DOHH2 (cell line): ENCODE data around the gene EPHB1.

Experiments used
- H3F3A ChIP-seq: fragments of 200-600 bp; sonication (generic), shearing (Covaris generic); 2 replicates; pipeline ENCODE4 v1.6.0; 2016; ENCODE audit warnings: antibody characterized with exemption, mild to moderate bottlenecking; ENCODE audit not compliant: control insufficient read depth, insufficient read depth
- H3K27ac ChIP-seq: fragments of 200-600 bp; sonication (generic); 2 replicates; pipeline ENCODE4 v1.5.1; 2014; ENCODE audit warnings: low read depth, mild to moderate bottlenecking, low read length, moderate library complexity
- H3K27me3 ChIP-seq: fragments of 200-600 bp; sonication (generic); 2 replicates; pipeline ENCODE4 v1.6.1; 2014; ENCODE audit warnings: mild to moderate bottlenecking, low read length, mixed read lengths; ENCODE audit not compliant: control insufficient read depth
- H3K36me3 ChIP-seq: fragments of 200-600 bp; sonication (generic); 2 replicates; pipeline ENCODE4 v1.6.1; 2014; ENCODE audit warnings: mild to moderate bottlenecking, low read length, moderate library complexity, mixed read lengths; ENCODE audit not compliant: control insufficient read depth
- H3K4me1 ChIP-seq: fragments of 200-600 bp; sonication (generic); 2 replicates; pipeline ENCODE4 v1.6.1; 2014; ENCODE audit warnings: mild to moderate bottlenecking, low read length, mixed read lengths; ENCODE audit not compliant: control insufficient read depth
- H3K4me2 ChIP-seq: fragments of 200-600 bp; sonication (generic); 2 replicates; pipeline ENCODE4 v1.6.0; 2014; ENCODE audit warnings: mild to moderate bottlenecking, low read length, moderate library complexity
- H3K4me3 ChIP-seq: fragments of 200-600 bp; sonication (generic); 2 replicates; pipeline ENCODE4 v1.5.1; 2014; ENCODE audit warnings: mild to moderate bottlenecking, low read length, mixed read lengths
- H3K79me2 ChIP-seq: fragments of 200-600 bp; sonication (generic); 2 replicates; pipeline ENCODE4 v1.6.1; 2014; ENCODE audit warnings: mild to moderate bottlenecking, low read length, mixed read lengths; ENCODE audit not compliant: control insufficient read depth
- H3K9me2 ChIP-seq: fragments of 200-600 bp; sonication (generic); replicated peaks from 2 replicates; pipeline ENCODE4 v1.6.1; 2014; ENCODE audit warnings: mild to moderate bottlenecking, low read length, mixed read lengths; ENCODE audit not compliant: control insufficient read depth
- H3K9me3 ChIP-seq: fragments of 200-600 bp; sonication (generic); 2 replicates; pipeline ENCODE4 v1.6.1; 2014; ENCODE audit warnings: antibody characterized with exemption, low read length, mixed read lengths; ENCODE audit not compliant: control insufficient read depth, insufficient read depth
- H4K20me1 ChIP-seq: fragments of 200-600 bp; sonication (generic); 2 replicates; pipeline ENCODE4 v1.6.0; 2014; ENCODE audit warnings: low read depth, mild to moderate bottlenecking, antibody characterized with exemption, low read length, moderate library complexity; ENCODE audit not compliant: control insufficient read depth, insufficient read depth
- CTCF ChIP-seq: fragments of 200-600 bp; sonication (generic); IDR thresholded peaks from one replicate; pipeline ENCODE4 v1.5.1; 2014; ENCODE audit warnings: antibody characterized with exemption, mild to moderate bottlenecking, low read depth, low read length; ENCODE audit not compliant: poor library complexity, severe bottlenecking
- EZH2phosphoT487 ChIP-seq: fragments of 200-600 bp; sonication (generic); IDR thresholded peaks from 2 replicates; pipeline ENCODE4 v1.6.1; 2017; ENCODE audit warnings: borderline replicate concordance, mild to moderate bottlenecking, antibody characterized with exemption, low read length, moderate library complexity, mixed read lengths

Gene EPHB1

DNA sequence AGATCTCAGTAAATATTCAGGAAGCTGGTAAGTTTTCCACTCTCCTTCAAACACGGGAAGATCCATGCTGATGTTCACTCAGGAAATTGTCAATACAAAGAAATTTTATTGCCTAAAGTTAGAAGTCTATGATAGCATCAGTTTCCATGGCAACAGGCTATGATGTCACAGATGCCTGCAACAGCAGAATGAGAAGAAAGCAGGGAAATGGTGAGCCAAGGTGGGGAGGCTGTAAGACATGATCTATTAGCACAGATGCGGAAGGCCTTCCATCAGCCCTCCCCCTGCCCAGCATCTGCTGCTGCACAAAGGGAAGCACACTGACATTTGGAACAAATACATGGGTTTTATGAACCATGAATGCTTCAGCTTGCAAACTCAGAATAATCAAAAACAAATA, 28.6 kb downstream of the EPHB1 start:
- Histone ChIP-seq H3K27me3 (peaks cover 20% of the 10 kb centered on the region), H3K4me1 (no peaks in the 10 kb centered on the region), H3K79me2 (no peaks in the 10 kb centered on the region), H3K4me2 (no peak overlapping the region), H4K20me1 (no peaks in the 10 kb centered on the region), H3K9me3 (no peaks in the 10 kb centered on the region), H3K9me2 (no peaks in the 10 kb centered on the region), H3K4me3 (no peak overlapping the region), H3K27ac (no peak overlapping the region), H3K36me3 (no peaks in the 10 kb centered on the region), H3F3A (no peaks in the 10 kb centered on the region)
- no peak for TF ChIP-seq EZH2phosphoT487
- TF ChIP-seq CTCF = no peak

DNA sequence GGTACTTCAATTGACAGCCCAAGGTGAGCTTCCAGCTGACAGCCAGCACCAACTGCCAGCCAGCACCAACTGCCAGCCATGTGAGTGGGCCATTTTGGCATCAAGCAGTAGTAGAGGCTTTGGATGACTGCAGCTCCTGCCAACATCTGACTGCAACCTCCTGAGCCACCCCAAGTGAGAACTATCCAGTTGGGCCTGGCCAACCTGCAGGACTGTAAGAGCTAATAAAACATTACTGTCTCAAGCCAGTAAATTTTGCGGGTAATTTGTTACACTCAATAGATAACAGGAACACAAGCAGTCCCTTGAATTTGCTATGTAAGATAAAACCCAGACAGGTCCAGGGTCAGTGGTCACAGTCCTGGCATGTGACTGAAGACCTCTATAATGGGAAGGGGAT, 29.7 kb downstream of the EPHB1 start:
- no peak overlapping the region for H3K4me2 ChIP-seq
- no peaks in the 10 kb centered on the region for H3K36me3 ChIP-seq
- no peak overlapping the region for H3K4me3 ChIP-seq
- no peaks in the 10 kb centered on the region for H3K9me3 ChIP-seq
- no peaks in the 10 kb centered on the region for H4K20me1 ChIP-seq
- H3K79me2 ChIP-seq = no peaks in the 10 kb centered on the region
- no peaks in the 10 kb centered on the region for H3K9me2 ChIP-seq
- H3K27ac ChIP-seq = no peak overlapping the region
- TF ChIP-seq CTCF (no peak), EZH2phosphoT487 (no peak)
- H3F3A ChIP-seq = no peaks in the 10 kb centered on the region
- peaks cover 20% of the 10 kb centered on the region for H3K27me3 ChIP-seq
- H3K4me1 ChIP-seq = no peaks in the 10 kb centered on the region

DNA sequence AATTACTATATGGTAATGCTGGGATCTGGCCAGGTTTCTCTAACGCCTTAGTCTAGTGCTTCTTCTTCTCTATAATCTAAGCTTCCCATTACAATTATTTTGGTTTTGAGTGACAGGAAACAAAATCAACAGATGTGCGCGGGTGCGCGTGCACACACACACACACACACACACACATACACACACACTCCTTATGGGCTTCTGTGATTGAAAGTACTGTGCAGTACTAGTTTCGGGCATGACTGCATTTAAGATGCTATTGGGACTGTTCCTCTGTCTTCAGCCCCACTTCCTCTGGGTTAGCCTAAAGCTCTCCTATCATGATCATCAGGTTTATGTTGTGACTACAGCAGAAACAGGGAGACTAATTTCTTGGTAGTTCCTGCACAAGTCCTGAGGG, 32.2 kb downstream of the EPHB1 start:
- no peak overlapping the region for H3K4me2 ChIP-seq
- no peak overlapping the region for H3K27ac ChIP-seq
- H3K9me3 ChIP-seq = no peaks in the 10 kb centered on the region
- H3F3A ChIP-seq = no peaks in the 10 kb centered on the region
- H4K20me1 ChIP-seq = no peaks in the 10 kb centered on the region
- no peaks in the 10 kb centered on the region for H3K9me2 ChIP-seq
- no peaks in the 10 kb centered on the region for H3K4me1 ChIP-seq
- peaks cover 20% of the 10 kb centered on the region for H3K27me3 ChIP-seq
- TF ChIP-seq EZH2phosphoT487 (no peak), CTCF (no peak)
- no peaks in the 10 kb centered on the region for H3K79me2 ChIP-seq
- no peaks in the 10 kb centered on the region for H3K36me3 ChIP-seq
- no peak overlapping the region for H3K4me3 ChIP-seq

DNA sequence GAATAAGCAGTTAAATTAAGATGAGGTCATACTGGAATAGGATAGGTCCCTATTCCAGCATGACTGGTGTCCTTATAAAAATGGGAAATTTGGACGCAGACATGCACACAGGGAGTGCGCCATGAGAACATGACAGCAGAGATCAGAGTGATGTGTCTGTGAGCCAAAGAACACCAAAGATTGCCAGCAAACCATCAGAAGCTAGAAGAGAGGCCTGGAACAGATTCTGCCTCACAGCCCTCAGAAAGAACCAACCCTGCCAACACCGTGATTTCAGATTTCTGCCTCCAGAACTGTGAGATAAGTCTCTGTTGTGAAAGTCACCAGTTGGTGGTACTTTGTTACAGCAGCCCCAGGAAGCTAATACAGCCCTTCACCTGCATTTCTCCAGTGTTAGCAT, 34.7 kb downstream of the EPHB1 start:
- Histone ChIP-seq H3K4me2 (no peak overlapping the region), H3K79me2 (no peaks in the 10 kb centered on the region), H3K9me3 (no peaks in the 10 kb centered on the region), H3F3A (no peaks in the 10 kb centered on the region), H3K9me2 (no peaks in the 10 kb centered on the region), H4K20me1 (no peaks in the 10 kb centered on the region), H3K27ac (no peak overlapping the region), H3K4me3 (no peak overlapping the region), H3K36me3 (no peaks in the 10 kb centered on the region), H3K4me1 (no peaks in the 10 kb centered on the region), H3K27me3 (peaks cover 20% of the 10 kb centered on the region)
- TF ChIP-seq CTCF (no peak), EZH2phosphoT487 (no peak)
